Measurements from ENCODE around the gene HIRIP3.
A peak's percentile ranks its signal among the peaks of the same experiment; 100 is the strongest.

Gene HIRIP3

GRCh38 chr16:29996766-29997250 is 1.4 kb upstream of the HIRIP3 start:
- DNase-seq (ENCODE audit: low read depth): no peak

- peak; percentile 83 for DNase-seq (ENCODE audit: low read depth)
Measured at GRCh38 chr16:29995911-29996765, 721 bp upstream of the HIRIP3 start, which contains the start of gene INO80E. TSS of gene INO80E (plus strand) at chr16:29996241. CDS start at chr16:29996311, 70 bp downstream.

DNA sequence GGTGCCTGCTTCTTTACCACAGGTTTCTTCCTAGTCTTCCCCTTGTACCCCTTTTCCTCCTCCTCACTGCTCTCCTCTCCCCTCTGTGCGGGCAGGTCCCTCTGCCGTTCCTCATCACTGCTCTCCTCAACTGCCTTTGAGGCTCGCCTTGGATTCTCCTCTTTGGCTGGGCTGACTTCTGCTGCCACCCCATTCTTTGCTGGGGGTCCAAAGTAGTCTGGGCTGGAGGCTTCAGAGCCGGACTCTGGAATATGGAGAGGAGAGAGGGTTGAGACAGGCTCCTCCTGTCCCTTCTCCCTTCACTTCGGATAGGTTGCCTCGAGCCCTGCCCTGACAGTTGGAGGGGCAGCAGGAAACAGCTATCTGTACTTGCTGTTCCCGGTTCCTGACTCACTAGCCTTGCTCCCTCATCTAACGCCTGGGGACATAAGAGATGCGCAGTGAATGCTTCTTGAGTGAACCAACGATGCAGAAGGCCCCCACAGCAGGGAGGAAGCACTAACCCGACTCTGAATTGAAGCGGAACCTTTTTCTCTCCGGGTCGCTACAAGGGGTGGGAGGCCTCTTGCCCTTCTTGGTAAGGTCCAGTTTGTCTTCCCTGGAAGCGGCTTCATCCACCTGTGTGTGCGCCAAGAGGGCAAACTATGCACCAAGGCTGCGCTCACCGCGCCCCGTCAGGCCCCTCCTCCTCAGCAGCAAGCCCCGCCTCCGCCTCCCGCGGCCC is 655 bp downstream of the HIRIP3 start:
- peak; percentile 42 for DNase-seq (ENCODE audit: low read depth)

DNA sequence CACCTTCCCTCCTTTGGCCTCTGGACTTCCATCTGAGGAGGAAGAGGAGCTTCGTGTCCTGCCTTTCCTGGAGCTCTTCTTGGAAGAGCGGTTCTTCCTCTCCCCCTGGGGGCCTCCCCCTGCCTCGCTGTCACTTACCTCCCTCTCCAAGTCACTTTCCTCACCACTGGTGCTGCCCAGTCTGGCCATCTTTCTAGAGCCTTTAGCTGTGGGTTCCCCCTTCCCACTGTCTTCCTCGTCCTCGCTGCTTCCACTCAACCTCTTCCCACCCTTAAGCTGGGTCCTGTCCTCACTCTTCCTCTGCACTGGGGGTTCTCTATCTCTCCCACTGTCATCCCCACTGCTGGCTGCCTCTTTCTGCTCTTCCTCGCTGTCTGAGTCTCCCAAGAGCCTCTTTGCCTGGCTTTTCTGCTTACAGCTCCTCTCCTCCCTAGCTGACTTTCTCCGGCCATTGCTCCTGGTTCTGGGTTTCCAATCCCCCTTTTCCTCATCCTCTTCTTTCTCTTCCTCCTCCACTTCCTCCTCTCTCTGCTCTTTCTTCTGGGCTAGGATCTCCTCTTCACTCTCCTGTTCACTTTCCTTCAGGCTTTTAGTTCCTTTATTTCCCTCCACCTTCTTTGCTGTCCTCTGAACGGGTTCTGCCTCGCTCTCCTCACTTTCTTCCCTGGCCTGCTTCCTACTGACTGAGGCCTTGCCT is 1.4 kb downstream of the HIRIP3 start:
- DNase-seq (ENCODE audit: low read depth): no peak

- no peak for DNase-seq (ENCODE audit: low read depth)
Measured at GRCh38 chr16:29993191-29993902, 2.1 kb downstream of the HIRIP3 start.

GRCh38 chr16:29992344-29992967 is 3.0 kb downstream of the HIRIP3 start:
- no peak for DNase-seq (ENCODE audit: low read depth)

DNA sequence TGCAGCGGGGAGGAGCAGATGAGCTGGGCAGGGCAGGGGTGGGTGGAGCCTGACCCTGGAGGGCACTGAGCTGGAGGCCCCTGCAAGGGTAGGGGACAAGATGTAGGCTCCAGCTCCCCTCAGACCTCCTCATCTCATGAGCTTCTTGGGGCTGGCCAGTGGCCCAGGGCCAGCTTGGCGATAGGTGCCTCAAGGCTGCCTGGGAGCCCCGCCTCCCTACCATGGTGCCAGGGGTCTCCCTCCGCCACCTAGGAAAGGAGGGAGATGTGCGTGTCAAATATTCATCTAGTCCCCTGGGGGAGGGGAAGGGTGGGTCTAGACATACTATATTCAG is 3.9 kb downstream of the HIRIP3 start:
- DNase-seq (ENCODE audit: low read depth): no peak

DNA sequence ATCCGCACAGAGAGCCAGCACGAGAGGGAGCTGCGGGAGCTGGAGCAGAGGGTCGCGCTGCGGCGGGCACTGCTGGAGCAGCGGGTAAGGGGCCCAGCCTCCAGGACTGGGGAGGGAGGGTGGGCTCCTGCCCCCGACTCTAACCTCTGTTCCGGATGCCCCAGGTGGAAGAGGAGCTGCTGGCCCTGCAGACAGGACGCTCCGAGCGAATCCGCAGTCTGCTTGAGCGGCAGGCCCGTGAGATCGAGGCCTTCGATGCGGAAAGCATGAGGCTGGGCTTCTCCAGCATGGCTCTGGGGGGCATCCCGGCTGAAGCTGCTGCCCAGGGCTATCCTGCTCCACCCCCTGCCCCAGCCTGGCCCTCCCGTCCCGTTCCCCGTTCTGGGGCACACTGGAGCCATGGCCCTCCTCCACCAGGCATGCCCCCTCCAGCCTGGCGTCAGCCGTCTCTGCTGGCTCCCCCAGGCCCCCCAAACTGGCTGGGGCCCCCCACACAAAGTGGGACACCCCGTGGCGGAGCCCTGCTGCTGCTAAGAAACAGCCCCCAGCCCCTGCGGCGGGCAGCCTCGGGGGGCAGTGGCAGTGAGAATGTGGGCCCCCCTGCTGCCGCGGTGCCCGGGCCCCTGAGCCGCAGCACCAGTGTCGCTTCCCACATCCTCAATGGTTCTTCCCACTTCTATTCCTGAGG is 4.4 kb downstream of the HIRIP3 start:
- no peak for DNase-seq (ENCODE audit: low read depth)

- no peak for DNase-seq (ENCODE audit: low read depth)
Measured at GRCh38 chr16:29990034-29990433, 5.4 kb downstream of the HIRIP3 start.

DNA sequence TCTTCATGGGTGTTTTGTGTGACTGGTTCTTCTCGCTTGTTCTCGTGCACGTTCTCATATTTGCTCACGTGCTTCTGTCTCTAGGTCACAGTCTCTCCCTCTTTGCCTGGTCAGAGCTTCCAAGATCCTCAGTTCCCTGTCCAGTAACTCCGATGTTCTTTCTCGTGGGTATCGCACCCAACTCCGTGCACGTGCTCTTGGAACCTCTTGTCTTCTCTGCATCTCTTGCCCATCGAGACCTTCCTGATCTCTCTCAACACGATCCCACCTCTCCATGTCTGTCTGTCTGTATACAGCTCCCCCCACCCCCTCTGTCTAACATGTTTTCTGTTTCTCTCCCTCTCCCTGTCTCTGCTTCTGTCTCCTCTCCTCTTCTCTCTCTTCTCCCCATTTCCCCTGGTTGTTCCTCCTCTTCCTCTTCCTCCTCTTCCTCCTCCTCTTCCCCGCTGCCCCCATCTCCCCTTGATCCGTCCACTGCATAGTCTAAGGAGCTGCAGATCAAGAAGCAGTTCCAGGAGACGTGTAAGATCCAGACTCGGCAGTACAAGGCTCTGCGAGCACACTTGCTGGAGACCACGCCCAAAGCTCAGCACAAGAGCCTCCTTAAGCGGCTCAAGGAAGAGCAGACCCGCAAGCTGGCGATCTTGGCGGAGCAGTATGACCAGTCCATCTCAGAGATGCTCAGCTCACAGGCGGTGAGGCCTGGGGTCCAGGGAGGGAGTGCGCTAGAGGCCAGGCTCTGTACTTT is 6.1 kb downstream of the HIRIP3 start:
- DNase-seq (ENCODE audit: low read depth): no peak

- DNase-seq (ENCODE audit: low read depth): no peak
Measured at GRCh38 chr16:29988346-29989075, 6.9 kb downstream of the HIRIP3 start.

GRCh38 chr16:29987371-29988085 is 7.9 kb downstream of the HIRIP3 start:
- DNase-seq (ENCODE audit: low read depth): no peak

GRCh38 chr16:29986931-29987330 is 8.5 kb downstream of the HIRIP3 start:
- DNase-seq (ENCODE audit: low read depth): no peak

GRCh38 chr16:29986231-29986630 is 9.2 kb downstream of the HIRIP3 start:
- no peak for DNase-seq (ENCODE audit: low read depth)

GRCh38 chr16:29985271-29985811 is 10.1 kb downstream of the HIRIP3 start:
- no peak for DNase-seq (ENCODE audit: low read depth)

DNA sequence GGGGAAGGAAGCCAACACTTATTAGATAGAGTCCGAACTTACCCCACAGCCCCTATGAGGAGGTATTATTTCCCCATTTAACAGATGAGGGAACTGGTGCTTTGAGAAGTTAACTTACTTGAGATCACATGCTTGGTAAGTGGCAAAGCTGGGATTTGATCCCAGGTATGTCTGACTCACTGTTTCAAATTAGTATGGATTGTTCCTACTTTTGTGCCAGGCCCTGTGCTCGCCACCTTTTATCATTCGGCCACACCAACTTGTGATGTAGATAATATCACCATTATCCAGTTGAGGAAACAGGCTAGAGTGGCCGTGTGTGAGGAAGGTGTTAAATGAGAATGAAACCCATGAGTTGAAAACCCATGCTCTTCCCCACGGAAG is 10.7 kb downstream of the HIRIP3 start:
- no peak for DNase-seq (ENCODE audit: low read depth)

- DNase-seq (ENCODE audit: low read depth): no peak
Measured at GRCh38 chr16:29984137-29984763, 11.2 kb downstream of the HIRIP3 start.

Data from HS-5 (cell line).